Astrocyte (in vitro differentiated cells and primary cell): ENCODE measurements around the gene SNX2.

Experiments used
- EZH2 ChIP-seq: IDR thresholded peaks from 2 replicates; pipeline ENCODE4 v1.6.1; 2012; ENCODE audit warnings: mild to moderate bottlenecking, low read length, inconsistent platforms; ENCODE audit not compliant: insufficient read depth
- TF ChIP-seq, protein P1 (sequence below): IDR thresholded peaks from 2 replicates; pipeline ENCODE4 v1.5.1; 2011; ENCODE audit warnings: low read depth, mild to moderate bottlenecking, inconsistent platforms, low read length, moderate library complexity; ENCODE audit not compliant: insufficient read depth

DNA sequence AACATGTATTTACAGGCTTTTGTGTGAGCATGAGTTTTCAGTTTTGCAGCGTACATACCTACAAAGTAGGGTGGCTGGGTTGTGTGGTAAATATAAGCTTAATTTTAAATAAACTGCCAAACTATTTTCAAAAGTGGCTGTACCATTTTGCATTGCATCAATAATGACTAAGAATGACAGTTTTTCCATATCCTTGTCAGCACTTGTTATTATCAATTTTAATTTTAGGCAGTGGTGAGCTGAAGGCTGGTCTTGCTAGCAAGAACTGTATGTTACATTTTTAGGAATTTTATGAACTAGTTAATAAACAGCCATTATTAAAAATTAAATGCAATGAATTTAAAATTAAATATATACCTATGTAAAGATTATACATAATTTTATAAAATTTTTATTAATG, 6.6 kb downstream of the SNX2 start:
- TF ChIP-seq, protein P1, sequence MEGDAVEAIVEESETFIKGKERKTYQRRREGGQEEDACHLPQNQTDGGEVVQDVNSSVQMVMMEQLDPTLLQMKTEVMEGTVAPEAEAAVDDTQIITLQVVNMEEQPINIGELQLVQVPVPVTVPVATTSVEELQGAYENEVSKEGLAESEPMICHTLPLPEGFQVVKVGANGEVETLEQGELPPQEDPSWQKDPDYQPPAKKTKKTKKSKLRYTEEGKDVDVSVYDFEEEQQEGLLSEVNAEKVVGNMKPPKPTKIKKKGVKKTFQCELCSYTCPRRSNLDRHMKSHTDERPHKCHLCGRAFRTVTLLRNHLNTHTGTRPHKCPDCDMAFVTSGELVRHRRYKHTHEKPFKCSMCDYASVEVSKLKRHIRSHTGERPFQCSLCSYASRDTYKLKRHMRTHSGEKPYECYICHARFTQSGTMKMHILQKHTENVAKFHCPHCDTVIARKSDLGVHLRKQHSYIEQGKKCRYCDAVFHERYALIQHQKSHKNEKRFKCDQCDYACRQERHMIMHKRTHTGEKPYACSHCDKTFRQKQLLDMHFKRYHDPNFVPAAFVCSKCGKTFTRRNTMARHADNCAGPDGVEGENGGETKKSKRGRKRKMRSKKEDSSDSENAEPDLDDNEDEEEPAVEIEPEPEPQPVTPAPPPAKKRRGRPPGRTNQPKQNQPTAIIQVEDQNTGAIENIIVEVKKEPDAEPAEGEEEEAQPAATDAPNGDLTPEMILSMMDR: no peak
- TF ChIP-seq EZH2: no peak
